GM19438 (cell line): ENCODE results near the gene ISY1.
"Not testable (repeated sequence)": the region's sequence is repeated elsewhere in the genome, so short reads cannot be mapped to it uniquely, and the experiment has no call there.

Experiments used
- ATAC-seq: cut with Tn5 transposase; IDR thresholded peaks from one replicate; pipeline ENCODE4 v1.9.1; 2021; ENCODE audit warnings: low read depth; ENCODE audit not compliant: unreplicated experiment

Gene ISY1

DNA sequence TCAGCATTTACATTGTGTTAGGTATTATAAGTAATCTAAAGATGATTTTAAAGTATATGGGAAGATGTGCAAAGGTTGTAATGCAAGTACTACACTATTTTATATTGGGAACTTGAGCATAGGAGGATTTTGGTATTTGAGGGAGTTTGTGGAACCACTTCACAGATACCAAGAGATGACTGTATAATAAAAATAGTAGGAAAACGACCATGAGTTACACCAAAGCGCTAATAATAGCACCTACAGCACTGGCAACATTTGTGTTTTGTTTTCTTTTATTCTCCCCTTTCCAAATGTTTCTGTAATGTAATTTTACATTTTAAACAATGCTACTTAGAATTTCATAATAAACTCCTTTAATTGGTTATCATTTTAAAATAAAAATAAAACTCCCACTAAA is 12.3 kb upstream of the ISY1 start:
- ATAC-seq = no peak

DNA sequence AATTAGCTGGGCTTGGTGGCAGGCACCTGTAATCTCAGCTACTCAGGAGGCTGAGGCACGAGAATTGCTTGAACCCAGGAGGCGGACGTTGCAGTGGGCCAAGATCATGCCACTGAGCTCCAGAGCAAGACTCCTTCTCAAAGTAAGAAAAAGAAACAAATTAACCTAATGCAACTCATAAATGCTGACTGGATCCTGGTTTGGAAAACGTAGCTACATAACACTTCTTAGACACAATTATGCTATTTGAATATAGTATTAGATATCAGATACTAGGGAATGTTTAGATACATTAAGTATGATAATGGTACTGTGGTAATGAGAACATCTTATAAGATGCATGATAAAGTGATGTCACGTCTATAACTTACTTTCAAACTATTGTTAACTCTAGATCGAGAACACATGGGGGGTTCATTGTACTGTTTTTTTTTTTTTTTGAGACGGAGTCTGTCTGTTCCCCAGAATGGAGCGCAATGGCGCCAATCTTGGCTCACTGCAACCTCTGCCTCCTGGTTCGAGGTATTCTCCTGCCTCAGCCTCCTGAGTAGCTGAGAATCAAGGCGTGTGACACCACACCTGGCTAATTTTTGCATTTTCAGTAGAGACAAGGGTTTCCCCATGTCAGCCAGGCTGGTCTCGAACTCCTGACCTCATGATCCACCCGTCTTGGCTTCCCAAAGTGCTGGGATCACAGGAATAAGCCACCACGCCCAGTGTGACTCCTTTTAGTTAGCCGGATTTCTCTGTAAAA is 5.9 kb upstream of the ISY1 start:
- ATAC-seq = no peak

DNA sequence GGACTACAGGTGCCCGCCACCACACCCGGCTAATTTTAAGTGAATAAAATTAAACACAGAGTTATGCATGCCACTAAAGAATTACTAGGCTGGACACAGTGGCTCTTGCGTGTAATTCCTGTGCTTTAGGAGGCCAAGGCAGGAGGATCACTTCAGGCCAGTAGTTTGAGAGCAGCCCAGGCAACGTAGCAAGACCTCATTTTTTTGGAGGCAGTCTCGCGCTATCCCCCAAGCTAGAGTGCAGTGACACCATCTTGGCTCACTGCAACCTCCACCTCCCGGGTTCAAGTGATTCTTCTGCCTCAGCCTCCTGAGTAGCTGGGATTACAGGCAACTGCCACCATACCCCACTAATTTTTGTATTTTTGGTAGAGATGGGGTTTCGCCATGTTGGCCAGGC is 4.7 kb upstream of the ISY1 start:
- not testable (repeated sequence) for ATAC-seq

DNA sequence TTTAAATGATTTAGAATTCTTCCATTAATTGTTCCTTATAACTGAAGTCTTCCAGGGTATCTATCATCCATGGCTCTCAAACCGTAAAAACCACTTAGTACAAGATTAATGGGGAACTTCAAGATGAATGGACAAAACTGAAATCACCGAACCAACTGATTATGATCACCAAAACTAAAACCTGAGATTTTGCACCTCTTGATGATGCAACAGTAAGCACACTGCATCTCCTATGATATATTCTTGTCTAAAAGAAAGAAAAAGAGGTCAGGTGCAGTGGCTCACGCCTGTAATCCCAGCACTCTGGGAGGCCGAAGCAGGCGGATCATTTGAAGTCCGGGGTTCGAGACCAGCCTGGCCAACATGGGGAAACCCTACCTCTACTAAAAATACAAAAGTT is 3.6 kb upstream of the ISY1 start:
- no peak for ATAC-seq

DNA sequence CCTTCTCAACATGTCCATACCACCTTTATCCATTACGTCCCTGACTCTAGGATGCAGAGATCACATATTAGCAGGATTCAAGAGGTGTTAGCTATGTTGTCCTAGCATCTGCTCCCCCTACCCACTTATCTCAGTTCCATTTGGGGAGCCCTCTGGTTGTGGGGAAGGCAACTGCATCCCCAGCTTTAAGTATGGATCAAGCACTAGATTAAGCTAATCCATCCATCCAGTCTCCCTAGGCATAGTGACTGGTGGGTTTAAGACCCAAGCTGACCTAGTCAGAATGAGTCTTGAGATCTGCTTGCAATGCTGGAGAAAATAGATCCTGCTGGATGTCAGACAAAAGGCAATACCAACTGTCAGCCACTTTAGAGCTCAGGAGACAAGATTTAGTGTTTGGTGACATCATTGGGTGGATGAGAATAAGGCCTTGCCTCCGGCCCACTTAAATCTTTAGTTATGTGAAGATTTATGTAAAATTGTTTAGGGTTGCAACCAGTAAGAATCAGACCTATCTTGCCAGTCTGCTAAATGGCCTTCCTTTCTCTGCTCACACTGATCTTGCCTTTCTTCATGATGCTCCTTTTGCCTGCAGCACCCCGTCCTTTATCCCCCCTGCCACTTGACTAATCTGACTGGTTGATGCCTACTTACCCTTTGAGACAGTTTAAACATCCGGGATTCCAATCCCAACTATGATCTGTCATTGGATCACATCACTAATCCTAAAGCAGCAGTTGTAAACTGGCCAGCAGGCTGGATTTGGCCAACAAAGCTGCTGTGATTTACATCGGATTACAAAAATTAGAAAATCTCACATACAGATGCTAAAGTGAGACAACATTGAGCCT is 2.1 kb upstream of the ISY1 start:
- no peak for ATAC-seq

DNA sequence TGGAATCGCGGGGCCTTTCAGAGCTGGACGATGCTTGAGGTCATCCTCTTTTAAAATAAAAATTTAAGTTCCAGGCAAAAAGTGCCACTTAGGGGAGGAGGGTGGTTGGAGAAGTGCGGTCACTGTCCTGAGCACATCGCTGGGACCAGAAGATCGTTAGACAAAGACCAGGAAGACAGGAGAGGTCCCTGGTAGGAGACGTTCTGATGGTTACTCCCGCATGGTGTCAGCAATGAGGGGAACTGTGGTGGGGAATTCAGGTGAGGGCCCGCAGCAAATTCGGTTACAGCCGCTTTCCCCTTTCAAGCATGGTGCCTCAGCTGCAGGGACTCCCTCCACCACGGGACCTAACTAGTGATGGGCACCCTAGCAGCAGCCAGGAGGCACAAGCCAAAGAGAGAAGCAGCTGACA is 1.0 kb upstream of the ISY1 start:
- ATAC-seq = no peak

DNA sequence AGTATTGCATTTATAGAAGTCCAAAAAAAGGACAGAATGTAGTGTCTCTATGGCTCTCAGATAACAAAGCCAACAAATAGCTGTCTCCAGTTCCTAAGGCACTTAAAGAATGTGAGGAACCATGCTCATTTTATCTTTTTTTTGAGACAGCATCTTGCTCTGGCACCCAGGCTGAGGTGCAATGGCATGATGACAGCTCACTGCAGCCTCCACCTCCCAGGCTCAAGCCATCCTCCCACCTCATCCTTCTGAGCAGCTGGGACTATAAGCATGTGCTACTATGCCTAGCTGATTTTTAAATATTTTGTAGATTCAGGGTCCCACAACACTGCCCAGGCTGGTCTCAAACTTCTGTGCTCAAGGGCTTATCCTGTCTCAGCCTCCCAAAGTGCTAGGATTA is 16.1 kb downstream of the ISY1 start:
- no peak for ATAC-seq

DNA sequence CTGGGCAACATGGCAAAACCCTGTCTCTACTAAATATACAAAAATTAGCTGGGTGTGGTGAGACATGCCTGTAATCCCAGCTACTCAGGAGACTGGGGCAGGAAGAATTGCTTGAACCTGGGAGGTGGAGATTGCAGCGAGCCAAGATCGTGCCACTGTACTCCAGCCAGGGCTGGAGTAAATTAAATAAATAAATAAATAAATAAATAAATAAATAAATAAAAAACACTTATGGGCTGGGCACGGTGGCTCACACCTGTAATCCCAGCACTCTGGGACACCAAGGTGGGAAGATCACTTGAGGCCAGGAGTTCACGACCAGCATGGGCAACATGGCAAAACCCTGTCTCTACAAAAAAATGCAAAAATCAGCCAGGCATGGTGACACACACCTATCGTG is 19.9 kb downstream of the ISY1 start:
- not testable (repeated sequence) for ATAC-seq

DNA sequence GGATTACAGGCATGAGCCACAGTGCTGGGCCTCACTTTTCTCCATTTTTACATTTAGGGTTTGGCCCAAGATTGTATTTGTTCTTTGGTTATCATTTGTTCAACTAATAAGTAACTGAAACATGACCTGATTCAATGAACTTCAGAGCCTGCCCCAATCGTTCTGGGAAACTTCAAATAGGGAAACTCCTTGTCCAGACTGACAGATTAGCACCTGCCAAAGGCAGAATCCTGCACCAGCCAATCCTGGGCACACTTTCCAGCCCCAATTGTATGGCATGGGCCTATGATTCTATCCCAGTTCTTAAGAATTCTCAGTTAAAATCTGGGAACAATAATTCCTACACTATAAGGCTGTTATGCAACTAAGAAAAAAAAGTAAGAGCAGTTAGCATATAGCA is 21.0 kb downstream of the ISY1 start:
- ATAC-seq = no peak

DNA sequence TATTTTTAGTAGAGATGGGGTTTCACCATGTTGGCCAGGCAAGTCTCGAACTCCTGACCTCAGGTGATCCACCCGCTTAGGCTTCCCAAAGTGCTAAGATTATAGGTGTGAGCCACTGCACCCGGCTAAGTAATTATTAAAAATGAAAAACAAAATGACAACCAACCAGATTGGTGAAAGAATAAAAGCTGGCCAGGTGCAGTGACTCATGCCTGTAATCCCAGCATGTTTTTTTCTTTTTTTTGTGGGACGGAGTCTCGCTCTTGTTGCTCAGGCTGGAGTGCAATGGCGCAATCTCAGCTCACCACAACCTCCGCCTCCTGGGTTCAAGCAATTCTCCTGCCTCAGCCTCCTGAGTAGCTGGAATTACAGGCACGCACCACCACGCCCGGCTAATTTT is 24.6 kb downstream of the ISY1 start:
- not testable (repeated sequence) for ATAC-seq

DNA sequence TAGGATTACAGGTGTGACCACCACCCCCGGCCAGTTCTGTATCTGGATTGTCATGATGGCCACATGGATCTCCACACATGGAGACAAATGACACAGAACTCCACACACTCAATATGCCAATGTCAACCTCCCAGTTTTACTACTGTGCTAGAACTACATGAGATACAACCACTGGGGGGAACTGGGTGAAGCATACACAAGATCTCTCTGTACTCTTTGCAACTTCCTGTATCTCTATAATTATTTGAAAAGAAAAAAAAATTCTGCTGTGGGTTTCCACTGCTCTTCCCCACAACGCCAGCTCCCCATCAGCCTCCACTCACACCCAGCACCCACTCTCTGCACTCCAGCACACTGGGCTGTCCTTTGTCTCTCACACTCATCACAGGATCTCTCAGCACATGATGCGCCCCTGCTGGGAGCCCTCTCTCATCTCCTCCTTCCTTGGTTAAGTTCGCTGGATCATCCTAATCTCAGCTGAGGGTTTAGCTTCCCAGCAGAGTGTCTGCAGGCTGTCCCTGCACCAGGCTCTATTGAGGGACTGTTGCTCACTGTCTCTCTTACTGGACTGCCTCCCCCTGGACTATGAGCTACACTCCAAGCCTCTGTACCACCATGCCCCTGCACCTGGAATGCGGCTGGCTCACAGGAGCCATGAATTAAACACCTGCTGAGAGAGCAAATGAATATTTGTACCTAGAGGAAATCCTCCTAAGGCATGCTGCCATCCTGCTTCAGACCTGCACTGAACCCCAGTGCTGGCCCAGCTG is 28.6 kb downstream of the ISY1 start:
- ATAC-seq = no peak

DNA sequence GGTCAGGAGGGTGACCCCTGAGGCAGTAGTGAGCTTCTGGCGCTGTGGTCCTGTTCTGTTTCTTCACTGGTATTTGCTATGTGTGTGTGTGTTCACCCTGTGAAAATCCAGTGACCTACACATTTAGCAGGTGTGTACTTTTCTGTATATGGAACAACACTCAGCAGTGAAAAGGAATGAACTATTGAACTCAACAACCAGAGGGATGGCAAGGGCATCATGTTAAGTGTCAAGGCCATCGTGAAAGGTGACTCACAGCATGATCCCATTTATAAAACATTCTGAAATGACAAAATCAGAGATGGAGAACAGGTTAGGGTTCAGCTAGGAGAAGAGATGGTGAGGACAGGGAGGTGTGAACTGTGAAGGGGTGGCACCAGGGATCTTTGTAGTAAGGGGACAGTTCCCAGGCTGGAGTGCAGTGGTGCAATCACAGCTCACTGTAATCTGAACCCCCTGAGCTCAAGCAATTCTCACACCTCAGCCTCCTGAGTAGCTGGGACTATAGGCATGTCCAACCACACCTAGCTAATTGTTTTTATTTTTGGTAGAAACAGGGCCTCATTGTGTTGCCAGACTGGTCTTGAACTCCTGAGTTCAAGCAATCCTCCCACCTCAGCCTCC is 29.3 kb downstream of the ISY1 start:
- ATAC-seq = no peak

DNA sequence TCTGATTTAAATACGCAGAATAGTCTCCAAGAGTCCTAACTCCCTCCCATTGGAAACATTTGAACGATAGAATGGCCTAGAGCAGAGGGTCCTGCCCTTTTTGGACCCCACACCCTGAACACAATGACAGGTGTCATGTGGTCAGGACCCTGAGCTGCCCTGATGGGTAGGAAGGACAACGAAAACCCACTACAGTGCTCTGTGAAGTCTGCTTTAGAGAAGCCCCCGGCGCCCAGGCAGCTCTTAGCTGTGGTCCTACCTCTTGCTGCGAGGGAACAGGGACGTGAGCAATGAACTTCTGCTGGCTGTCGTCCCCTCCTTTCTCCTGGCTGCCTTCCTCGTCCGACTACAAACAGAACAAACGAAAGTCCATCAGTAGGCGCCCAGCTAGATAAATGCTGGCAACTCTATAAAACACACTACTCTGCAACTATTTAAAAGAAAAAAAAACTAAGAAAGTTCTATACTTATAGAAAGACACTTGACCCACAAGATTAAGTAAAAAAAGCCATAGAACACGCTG is 30.5 kb downstream of the ISY1 start:
- ATAC-seq = no peak

DNA sequence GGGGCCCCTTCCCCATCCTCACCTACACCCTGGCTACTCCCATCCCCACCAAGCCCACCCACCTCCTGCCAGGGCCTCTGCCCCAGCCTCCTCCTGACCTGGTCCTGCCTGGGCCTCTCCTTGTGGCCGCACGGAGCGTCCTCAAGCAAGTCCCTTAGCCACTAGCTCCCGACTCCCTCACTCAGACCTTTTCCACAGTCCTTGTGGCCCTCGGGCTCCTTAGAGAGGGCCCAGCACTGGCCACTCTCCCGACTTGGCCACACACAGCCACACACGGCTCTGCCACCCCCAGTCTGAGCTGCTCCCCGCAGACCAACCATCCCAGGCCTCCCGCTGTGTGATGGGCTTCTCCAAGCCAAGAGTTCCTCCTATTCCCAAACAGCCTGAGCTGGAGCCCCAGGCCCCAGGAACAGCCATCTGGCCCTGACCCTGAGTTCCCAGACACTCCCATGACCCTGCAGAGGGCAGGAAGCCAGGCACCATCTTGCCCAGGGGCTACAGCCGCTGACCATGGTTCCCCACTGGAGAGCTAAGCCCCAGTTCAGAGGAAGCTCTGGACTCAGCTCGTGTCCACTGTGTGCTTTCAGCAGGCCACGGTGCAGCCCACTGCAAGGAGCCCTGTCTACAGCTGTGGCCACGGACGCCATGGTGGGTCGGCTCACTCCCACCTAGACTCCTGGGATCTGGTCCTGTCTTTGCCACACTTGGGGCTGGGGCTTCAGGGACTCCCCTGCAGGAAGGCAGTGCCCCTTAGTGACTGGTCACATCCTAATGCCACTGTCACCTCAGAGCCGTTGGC is 32.3 kb downstream of the ISY1 start:
- no peak for ATAC-seq

DNA sequence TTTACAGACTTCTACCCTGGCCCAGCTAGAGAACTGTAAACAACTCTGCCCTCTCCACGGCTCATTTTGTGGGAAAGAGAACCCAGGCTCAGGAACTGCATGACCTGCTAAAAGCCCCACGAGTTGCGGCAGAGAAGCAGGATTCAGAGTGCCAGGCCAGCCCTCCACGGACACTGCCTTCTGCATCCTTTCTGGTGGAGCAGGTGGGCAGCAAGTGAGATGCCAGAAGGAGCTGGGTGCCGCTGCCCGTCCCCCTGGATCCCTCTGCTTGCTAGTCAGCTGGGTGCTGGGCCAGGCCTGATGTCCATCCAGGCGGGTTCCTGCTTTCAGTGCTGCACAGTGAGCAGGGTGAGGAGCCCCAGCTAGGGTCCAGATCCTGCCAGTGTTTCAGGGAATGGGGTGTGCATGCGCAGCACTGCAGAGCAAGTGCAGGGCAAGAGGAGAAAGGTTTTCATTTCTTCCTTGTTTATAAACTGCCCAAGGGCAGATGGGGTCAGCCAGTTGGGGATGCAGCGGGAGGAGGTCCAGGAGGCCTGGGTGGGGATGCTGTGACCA is 34.1 kb downstream of the ISY1 start:
- ATAC-seq = no peak

DNA sequence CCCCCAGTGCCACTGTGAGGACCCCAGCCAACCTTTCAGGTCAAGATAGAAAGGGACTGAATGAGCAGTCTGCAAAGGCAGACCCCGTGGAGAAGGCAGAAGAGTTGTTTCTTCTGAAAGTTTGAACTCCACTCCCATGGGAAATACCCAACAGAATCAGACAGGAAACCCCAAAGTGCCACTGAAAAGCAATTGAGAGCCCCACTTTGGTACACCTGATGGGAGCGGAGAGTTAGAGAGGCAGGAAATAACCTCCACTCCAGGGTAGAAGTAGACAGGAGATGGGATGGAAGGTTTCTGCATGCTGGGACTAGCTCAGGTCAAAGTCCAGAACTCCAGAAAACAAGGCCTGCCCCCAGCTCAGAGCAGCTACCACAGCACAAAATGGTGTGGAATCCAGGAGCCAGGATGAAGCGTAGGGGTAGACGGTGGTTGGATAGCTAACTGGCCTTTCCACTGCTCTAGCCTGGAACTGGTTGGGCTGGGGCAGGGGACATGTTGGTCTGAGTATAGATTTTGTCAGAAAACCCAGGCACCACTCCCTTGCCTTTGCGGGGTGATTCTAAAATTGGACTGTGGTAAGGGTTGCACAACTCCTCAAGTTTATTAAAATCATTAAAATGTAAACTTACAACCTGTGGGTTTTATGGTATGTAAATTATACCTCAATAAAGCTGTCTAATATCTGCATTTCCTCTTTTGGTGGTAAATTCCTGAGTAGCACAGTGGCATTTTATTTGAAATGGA is 37.4 kb downstream of the ISY1 start:
- no peak for ATAC-seq

DNA sequence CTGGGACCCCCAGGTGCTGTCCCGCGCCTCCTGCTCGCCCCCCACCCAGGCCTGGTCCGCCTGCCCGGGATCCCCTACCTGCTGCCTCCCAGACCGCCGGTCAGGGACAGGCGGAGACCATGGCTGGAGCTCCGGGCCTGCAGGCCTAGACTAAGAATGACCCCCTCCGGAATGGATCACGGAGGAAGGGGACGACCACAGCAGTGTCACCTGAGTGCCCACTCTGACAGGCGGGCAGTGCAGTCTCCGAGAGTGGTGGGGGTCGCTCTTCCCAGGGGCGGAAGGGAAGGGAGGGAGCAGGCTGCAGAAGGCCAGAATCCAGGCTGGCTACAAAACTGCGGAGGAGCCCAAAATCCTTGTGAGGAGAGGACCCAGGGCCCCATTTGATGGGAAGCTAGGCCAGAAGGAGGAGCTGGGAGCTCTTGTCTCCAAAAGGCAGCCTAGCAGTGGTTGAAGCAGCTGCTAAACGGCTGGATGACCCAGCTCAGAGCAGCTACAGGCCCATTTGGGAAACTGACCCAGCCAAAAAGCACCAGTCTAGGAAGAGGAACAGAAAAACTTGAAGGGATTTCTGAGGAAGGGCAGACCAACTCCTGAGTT is 38.4 kb downstream of the ISY1 start:
- ATAC-seq = no peak

DNA sequence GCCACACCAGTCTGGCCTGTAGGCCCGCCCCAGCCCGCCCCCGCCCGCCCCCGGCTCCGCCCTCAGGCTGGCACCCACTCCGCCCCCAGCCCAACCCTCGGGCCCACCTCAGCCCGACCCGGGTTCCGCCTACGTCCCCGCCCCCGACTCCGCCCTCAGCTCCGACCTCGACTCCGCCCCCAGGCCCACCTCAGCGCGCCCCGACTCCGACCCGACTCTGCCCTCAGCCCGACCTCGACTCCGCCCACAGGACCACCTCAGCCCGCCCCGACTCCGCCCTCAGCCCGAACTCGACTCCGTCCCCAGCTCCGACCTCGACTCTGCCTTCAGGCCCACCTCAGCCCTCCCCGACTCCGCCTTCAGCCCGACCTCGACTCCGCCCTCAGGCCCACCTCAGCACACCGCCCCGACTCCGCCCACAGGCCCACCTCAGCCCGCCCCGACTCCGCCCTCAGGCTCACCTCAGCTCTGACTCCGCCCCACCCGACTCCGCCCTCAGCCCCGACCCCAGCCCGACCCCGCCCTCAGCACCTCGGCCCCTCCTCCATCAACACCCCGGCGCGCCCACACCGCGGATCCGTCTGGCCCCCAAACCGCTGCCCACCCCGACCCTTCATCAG is 39.0 kb downstream of the ISY1 start, which contains the start of gene RAB43:
TSS of gene RAB43 (minus strand) at position 13 of the 620 bp plus-strand sequence. CDS start 315 bp downstream, outside the sequence.
- ATAC-seq = peak; percentile 34
